NCI-H1048 (cell line): ENCODE data around the gene MYO16.

ENCODE experiments used
- DNase-seq: peaks from one replicate; lab custom pipeline; 2025; lab: John Stamatoyannopoulos, UW

Gene MYO16

DNA sequence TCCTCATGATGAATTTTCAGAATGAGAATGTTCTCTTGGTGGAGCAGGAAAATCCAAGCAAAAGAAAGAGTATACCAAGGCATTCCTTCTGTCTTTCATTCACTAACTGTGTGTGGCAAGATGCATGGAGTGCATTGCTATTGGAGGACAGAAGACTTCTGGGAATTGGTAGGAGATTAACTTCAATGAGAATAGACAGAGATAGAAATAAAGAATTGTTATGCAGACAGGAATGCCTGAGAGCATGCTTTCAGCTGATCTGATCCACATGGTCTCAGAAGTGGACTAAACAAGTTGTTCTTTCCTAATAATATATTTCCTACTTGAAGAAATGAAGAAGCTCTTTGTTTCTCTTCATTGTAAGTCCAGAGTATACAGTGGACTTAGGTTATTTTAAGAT is 303.6 kb downstream of the MYO16 start:
- DNase-seq: no peak

DNA sequence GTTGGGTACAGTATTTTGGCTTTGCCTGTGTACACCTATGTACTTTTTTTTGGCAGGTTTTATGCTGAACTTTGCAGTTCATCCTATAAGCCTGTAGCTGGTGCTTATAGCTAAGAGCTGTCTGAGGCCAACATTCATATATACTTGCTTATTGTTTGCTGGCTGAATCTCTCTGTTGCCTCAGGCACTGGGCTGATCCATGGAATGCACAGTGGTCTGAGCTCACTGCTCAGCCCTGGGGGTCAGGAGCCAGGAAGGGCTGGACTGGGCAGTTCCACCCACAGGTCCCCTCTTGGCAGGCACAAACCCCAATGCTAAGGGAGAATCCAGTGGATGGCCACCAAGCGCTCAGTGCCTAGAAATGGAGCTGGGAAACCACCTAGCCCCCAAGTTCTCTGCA is 308.7 kb downstream of the MYO16 start:
- no peak for DNase-seq

DNA sequence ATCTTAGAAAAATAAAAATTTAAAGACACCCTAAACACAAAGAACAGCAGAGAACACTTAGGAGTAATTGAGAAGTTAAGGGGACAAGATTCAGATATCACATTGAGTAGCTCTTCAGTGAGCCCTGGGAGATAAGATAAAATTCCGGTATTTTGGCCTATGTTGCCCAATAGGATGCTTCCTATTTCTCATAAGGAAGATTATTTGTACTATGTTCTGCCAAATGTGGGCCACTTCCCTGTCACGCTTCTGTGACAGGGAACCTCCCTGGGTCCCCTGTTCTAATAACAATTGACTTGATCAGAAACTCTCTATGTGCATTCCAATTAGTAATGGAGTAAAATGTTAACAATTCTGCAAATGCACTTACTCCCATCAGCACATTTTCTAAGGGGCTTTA is 310.7 kb downstream of the MYO16 start:
- no peak for DNase-seq

DNA sequence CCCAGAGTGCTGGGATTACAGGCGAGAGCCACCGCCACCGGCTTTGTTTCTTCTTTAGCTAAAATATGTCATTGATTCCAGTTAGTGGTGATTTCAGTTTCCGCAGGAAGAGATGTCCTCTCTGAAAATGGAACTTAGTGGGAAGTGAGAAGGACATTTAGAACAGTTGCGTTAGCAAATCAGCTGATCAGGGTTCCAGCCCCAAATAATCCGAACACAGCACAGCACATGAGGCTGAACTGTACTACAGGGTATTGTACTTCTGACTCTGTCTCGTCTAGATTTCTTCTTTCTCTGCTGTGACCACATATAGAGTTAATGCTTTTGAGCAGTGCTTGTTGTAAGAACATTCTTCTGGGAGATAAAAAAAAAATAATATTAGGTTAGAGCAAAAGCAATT is 314.4 kb downstream of the MYO16 start:
- no peak for DNase-seq

DNA sequence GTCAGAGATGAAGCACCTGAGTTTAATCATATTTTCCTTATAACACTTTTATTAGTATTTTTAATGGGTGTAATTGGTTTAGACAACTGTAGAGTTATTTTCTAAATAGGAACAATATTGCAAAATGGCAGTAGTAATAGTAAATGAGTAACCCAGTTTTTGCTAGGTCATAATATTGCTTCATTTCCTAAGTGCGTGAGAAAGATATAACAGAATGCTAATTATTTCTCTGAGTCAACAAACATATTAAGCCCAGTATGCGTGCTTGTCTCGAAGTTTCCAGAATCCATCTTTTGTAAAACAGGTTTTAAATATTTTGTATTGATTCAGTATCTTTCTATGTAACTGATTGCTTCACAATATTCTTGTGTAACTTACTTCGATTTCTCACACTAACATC is 315.3 kb downstream of the MYO16 start:
- no peak for DNase-seq

DNA sequence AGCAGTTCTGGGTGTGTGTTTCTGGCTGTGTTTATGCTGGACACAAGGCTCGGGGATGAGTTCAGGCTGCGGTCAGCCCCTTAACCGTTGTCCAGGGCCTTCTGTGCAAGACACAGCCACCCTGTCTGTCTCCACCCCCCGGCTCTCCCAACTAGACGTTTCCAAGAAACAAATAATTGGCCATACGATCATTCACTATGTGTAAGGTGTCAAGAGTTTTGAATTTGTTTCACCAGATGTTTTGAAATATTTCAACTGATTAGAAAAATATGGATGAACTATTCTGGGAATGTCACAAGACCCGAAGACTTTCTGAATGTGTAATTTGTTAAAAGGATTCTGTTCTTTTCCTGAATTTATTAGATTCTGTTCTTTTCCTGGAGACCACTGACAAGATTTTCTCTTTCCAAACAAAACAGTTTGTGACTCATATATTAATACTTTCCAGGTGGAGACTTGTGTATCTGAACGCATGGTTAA is 318.2 kb downstream of the MYO16 start:
- no peak for DNase-seq

DNA sequence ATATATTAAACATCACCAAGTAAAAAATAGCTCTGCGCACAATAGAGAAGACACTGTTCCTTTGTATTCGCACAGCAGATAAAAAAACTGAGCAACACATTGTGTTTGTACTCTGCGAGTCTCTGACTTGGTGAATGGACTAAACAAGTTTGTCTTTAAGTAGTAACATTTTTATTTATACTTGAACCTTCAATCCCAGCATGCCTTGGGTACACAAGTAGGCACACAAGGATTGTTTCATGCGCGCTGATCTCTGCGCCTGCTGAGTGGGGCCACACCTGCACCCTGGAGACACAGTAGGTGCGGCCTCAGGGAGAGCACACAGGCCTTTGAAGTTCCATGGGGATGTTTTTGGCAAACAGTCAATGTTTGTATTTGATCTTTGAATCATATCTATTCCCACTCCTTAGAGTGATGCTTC is 318.9 kb downstream of the MYO16 start:
- no peak for DNase-seq

DNA sequence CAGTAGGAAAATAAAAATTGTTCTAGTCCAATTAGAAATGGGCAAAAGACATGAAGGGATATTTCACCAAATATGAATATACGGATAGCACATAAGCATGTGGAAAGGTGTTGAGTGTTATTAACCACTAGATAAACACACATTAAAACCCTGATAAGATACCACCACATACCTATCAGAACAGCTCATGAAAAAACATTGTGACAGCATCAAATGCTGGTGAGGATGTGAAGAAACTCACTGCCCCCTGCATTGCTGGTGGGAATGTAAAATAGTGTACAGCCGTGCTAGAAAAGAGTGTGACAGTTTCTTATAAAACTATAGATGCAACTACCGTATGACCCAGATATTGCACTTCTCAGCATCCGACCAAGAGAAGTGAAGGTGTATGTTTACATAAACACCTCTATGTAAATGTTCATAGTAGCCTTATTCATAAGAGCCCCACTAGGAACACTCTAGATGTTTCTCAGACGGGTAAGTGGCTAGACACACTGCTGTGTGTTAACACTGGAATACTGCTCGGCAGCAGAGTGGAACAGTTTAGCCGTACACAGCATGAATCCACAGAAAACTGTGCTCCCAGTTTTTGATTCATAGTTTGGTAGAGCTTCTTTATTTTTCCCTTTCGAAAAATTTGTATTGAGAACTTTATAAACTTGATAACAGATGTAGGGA is 321.1 kb downstream of the MYO16 start:
- DNase-seq: no peak

DNA sequence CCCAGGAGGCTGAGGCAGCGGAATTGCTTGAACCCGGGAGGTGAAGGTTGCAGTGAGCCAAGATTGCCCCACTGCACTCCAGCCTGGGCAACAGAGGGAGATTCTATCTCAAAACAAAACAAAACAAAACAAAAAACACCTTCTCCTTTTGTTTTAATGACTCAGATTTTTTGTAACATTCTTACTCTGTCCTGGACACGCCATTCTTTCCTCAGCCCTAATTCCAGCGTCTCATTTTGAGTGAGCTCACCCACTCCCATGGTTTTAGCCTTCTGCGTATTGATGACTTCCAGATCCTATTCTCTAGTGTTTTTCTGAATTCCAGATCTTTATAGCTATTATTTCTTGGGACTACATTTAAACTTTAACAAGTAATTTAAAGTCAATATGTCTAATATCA is 326.3 kb downstream of the MYO16 start:
- no peak for DNase-seq

DNA sequence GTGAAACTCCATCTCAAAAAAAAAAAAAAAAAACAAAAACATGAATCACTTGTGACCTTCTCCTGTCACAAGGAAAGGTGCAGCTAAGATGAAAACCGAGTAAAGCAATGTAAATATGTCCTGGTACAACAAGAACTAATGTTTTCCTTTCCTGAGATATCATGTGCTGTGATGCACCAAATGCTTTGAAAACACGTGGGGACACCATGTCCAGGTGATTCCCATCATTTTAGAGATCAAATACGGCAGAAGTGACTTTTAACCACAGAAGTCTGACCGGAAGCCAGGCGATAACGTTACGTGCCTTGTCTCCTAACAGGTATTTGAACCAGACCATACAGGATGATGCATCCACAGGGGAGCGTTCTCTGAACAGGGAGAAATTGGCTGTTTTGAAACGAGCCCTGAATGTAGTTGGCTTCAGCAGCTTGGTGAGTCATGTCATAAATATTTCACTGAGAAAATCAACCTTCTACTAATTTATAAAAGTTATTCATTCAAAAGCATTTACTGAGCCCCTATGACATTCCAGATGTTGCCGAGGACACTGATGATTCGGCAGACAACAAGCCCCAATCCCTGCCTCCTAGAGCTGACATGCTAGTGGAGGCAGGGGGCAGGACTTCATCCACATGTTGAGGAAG is 328.1 kb downstream of the MYO16 start:
- DNase-seq: no peak

DNA sequence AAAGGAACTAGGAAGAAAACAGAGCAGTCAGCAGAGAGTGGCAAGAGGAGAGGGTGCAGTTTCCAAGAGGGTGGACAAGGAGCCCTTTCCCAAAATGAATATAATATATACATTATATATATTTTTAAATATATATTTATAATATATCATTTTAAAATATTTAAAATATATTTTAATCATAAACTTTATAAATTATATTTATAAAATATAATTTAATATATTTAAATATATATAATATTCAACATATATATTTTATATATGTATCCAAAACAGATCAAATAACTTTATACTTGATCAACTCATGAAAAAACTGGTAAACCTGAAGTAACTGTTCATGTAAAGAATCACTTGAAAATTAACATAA is 328.6 kb downstream of the MYO16 start:
- no peak for DNase-seq

DNA sequence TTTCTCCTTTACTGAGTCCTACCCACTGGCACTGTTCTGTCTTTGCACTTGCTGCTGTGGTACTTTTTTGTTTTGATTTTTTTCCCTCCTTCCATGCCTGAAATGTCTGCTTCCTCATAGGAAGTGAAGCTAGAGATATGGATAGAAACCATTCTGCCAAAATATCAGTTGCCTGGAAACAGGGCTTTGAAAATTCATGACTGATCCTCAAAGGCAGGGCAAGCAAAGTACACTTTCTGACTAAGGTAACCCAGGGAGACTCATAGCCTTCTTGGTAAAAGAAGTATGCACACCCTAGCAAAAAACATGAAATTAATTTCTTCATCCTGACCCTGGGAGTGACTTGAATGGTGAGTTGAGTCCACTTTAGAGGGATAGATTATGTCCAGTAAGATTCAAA is 329.8 kb downstream of the MYO16 start:
- DNase-seq: no peak

DNA sequence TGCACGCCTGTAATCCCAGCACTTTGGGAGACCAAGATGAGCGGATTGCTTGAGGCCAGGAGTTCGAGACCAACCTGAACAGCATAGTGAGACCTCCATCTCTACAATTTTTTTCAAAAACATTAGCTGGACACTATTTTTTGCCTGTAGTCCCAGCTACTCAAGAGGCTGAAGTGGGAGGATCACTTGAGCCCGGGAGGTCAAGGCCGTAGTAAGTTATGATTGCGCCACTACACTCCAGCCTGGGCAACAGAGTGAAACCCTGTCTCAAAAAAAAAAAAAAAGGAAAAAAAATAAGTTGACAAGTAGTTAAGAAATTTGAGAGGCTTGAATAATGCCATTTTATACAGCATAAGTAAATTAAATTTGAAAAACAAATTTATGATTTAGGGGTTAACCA is 330.6 kb downstream of the MYO16 start:
- no peak for DNase-seq

DNA sequence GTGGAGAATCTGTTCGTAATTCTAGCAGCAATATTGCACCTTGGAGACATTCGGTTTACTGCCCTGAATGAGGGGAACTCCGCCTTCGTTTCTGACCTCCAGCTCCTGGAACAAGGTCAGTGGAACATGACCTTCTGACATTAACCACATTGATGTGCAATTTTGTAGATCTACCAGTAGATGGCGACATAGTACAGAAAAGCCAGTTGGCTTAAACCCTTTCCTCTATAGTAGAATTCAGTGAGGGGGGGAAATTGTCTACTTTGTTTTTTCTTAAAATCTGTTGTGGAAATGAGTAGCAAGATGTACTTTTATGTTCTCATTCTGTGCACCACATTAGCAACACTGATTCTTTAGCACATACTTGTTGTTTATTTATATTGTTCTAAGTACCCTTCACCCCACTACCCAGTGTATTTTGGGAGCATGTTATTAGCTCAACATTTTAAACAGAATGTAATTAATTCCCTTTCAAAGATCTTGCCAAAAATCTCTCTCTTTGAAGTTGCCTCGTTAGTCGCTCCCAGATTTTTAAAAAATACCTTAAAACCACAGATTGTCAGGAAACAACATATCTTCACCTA is 332.2 kb downstream of the MYO16 start:
- DNase-seq: no peak

DNA sequence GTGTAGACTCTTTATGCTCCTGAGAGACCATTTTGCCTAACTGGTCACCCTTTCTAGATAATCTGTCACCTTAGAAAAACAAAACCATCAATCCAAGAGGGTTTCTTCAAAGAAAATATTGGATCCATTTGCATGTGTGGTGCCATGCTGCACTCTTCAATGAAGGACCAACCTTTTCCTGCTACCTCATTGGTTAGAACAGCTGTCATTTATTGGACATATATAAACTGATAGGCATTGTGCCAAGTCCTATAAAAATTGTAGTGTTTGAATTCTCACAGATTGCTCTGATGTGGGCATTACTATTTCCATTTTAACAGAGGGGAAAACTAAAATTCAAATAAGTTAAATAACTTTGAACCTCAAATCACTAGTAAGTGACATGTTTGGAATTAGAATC is 333.2 kb downstream of the MYO16 start:
- no peak for DNase-seq

DNA sequence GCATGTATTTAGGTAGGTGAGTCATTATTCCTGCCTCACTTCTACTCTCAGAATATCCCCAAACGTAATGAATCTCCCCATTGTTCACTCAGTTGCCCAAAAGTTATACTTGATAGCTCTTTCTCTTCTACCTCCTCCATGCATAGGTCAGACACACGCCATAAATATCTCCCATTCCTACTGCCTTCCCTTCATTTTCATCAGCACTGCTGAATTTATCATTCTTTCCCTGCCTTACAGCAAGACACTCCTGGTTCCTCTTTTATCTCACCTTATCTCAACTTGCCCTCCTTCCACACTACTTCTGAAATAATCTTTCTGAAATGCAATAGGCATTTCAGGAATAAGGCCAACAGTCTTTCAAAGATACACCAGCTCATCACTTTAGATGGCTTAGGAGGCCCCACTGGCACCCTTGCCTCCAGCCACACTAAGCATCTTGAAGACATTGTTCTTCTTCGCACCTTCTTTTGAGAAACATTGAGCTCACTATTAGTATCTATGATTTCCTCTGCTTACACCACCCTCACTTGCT is 333.9 kb downstream of the MYO16 start:
- no peak for DNase-seq

DNA sequence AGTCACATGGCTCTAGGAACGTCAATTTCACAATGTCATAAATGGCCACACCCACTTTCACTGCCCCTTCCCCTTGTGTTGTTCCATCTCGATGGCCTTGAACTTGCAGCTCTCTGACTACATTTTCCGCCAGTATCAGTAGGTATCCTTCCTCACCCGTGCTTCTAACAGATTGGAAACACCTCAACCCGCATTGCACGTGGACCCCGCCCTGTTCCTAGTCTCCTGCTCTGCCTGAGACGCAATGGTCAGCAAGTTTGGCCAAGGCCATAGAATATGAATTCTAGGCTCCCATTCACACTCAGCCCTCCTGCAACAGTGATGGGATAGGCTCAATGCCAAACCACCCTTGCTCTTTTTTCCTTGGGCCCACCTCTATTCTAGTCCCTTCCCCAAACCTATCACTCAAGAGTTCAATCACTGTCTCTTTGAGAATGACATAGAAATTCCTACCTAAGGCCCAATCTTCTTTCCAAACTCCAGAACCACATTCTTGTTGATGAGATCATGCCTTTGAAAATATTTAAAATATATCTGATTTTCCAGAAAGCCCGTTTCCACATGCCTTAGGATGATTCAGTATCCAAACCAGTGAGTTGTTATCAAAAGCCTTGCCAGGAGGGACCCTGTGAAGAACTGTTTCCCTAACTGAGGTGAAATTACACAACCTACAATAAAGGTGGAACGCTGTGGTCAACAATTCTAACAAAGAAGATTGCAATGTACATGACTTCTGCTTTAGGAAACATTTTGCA is 334.6 kb downstream of the MYO16 start:
- no peak for DNase-seq

DNA sequence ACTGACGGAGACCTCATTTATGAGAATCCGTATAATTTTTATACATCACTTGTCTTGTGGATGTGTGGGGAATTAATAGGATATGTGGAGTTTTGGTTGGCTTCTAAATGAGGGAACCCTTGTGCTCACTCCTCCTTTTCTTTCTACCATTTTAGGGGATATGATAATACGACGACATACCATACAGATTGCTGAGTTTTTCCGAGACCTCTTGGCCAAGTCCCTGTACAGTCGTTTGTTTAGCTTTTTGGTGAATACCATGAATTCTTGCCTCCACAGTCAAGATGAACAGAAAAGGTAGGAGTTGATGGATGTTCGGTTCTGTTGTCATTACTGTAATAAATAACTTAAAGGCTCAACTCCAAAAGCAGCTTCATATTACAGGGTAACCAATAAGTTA is 335.2 kb downstream of the MYO16 start:
- no peak for DNase-seq

DNA sequence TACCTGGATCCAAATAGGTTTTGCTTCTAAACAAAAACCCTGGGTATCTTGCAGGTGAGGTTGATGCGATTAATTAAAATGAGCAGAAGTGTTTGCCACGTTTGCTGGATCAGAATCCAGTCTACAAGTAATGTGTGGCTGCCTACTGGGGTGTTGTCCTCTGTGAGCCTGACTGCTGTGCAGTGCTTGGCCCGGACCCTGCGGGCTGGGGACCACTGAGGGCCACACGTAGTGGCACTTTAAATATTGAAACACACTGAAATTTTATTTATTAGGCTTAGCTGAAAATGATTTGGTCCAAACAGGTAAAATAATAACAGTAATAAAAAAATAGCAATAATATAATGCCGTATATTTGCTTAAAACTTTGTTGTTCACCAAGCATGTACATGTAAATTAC is 338.0 kb downstream of the MYO16 start:
- DNase-seq: no peak

DNA sequence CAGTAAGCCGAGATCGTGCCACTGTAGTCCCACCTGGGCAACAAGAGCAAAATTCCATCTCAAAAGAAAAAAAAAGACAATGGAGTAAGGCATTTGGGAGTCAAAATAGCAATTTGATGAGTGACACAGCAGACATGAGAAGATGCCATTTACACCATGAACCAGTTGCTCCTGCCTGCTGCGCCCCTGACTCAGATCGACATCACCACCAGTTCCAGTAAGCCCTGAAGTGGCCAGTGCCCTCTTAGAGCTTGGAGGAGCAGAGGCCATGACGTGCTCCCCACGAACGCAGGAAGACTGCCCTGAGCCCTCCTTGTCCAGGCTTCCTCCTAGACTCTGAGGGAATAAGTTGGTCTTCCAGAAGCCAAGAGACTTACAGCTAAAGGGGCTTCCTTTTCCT is 339.2 kb downstream of the MYO16 start:
- no peak for DNase-seq

DNA sequence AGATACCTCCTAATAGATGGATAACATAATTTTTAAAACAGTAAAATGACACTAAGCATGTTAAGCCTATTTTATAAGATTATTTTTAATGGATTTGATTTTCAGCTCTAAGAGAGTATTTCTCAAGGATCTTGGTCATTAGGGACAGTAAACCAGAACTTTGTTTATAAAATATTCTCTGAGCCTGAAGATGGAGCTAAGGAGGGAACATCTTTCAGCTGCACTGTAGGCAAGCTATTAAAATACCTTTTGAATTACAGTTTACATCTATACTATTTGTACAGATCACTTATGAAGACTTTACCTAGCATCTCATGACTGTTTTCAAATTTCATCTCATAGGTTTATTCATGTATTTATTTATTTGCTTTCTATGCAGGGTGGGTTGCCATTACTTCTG is 345.3 kb downstream of the MYO16 start:
- no peak for DNase-seq

DNA sequence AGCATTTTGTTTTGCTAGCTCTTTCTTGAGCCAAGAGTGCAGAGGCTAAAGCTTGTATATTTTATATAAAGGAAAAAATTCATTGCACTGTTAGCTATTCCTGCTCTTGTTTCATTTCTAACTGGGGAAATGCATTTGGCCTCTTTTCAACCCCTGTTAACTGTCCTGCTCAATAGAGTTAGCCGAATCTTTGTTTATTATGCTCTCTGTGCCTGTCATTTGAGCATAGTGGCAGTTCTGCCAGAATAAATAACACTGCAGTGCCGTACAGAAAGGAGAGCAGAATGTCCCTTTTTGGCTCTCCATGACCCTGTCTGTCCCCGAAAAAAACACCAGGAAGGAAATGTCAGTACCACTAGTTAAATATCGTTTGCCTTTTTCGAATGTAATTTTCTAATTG is 350.8 kb downstream of the MYO16 start:
- DNase-seq: no peak

DNA sequence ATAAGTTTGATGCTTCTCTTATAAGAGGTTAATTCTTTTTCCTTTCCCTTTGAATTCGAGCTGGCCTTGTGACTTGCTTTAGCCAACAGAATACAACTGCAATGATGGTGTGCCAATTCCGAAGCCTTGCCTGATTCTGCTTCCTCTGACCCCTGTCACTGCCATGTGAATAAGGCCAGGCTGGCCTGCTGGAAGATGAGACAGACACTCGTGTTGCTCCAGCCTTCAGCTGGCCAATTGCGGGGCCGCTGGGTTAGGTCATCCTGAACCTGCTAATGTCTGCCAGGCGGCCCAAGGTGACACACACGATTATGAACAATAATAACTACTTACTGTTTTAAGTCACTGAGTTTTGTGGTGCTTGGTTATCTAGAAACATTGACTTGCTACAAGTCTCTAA is 352.0 kb downstream of the MYO16 start:
- DNase-seq: no peak
